Thoracic aorta (tissue), 2 donors: ENCODE data around the gene OR4D5. TPM values are rescaled to one million over a fixed set of nuclear protein-coding genes. Genes with fewer than 3 reads are reported as not detected.

ENCODE experiments used
- ATAC-seq: fragments of 150-250 bp; one replicate; pipeline ENCODE4 v1.8.0; 2017; ENCODE audit warnings: low read depth; ENCODE audit not compliant: insufficient number of reproducible peaks, low FRiP score
- DNase-seq: peaks from one replicate; pipeline ENCODE4 v3.0.0-alpha.2; 2020; ENCODE audit warnings: low spot score
- H3K27ac ChIP-seq, 2 donors: fragments of 200-600 bp; sonication (generic); 1 replicate in 1 of 2; 2 replicates in 1 of 2; pipeline ENCODE4 v1.5.1; 2016; ENCODE audit warnings: mild to moderate bottlenecking in 2 of 2, moderate library complexity in 2 of 2
- H3K27me3 ChIP-seq: fragments of 200-600 bp; sonication (generic); replicated peaks from 2 replicates; pipeline ENCODE4 v1.6.0; 2016; ENCODE audit warnings: mild to moderate bottlenecking; ENCODE audit not compliant: insufficient read depth
- H3K36me3 ChIP-seq: fragments of 200-600 bp; sonication (generic); one replicate; pipeline ENCODE4 v1.5.1; 2016
- H3K4me1 ChIP-seq, 2 donors: fragments of 200-600 bp; sonication (generic); 1 replicate in 1 of 2; 2 replicates in 1 of 2; pipeline versions ENCODE4 v1.5.1 to v1.6.0; 2016; ENCODE audit warnings: low read depth in 2 of 2, mild to moderate bottlenecking in 1 of 2; ENCODE audit not compliant: control insufficient read depth in 1 of 2
- H3K4me3 ChIP-seq: fragments of 200-600 bp; sonication (generic); 2 replicates; pipeline ENCODE4 v1.5.1; 2016; ENCODE audit warnings: mild to moderate bottlenecking
- H3K9me3 ChIP-seq: fragments of 200-600 bp; sonication (generic); 2 replicates; pipeline ENCODE4 v1.5.1; 2016
- total RNA-seq, 2 donors: library from RNA; depleted of rRNA; stranded (reverse); fragments of >200 nt; gene quantifications; one replicate each; pipeline versions ENCODE4 v1.1.0 to v1.2.3, GENCODE V29; 2016
- TF ChIP-seq, protein P1 (sequence below): fragments of 200-600 bp; sonication (generic); IDR thresholded peaks from one replicate; pipeline ENCODE4 v1.5.1; 2019; ENCODE audit warnings: antibody characterized with exemption

Gene OR4D5
- total RNA-seq, 2 donors from 2014 or later, result not detected

DNA sequence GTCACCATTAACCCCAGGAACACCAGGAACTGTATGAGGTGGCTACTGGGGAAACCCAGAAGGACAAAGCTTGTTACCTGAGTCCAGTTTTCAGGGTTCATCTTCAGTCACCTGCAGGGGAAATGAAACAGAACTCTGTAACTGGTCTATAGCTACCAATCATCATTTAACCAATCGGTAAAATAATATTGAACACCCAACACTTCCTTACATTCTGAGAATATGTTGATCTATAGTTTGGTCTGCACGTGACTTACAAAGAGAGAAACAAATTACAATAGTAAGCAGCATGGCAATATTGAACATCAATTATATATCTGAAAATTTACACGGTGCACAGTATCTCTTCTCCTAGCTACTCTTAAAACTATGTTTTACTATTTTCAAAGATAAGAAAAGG is 4.3 kb downstream of the OR4D5 start, which contains the start of gene OR6T1:
Gene OR6T1, minus strand, starts transcription at position 101 of the 400 bp plus-strand sequence. Its CDS starts 0 bp downstream, at position 101.
- ATAC-seq, result no peak
- Histone ChIP-seq H3K4me1 (no peaks in the 10 kb centered on the region), H3K27me3 (no peaks in the 10 kb centered on the region), H3K4me3 (no peak within 1 kb of the TSS), H3K27ac (no peak within 1 kb of the TSS), H3K36me3 (no peaks in the 10 kb centered on the region), H3K9me3 (no peaks in the 10 kb centered on the region)
- TF ChIP-seq, protein P1, sequence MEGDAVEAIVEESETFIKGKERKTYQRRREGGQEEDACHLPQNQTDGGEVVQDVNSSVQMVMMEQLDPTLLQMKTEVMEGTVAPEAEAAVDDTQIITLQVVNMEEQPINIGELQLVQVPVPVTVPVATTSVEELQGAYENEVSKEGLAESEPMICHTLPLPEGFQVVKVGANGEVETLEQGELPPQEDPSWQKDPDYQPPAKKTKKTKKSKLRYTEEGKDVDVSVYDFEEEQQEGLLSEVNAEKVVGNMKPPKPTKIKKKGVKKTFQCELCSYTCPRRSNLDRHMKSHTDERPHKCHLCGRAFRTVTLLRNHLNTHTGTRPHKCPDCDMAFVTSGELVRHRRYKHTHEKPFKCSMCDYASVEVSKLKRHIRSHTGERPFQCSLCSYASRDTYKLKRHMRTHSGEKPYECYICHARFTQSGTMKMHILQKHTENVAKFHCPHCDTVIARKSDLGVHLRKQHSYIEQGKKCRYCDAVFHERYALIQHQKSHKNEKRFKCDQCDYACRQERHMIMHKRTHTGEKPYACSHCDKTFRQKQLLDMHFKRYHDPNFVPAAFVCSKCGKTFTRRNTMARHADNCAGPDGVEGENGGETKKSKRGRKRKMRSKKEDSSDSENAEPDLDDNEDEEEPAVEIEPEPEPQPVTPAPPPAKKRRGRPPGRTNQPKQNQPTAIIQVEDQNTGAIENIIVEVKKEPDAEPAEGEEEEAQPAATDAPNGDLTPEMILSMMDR, result no peak
- no peak for DNase-seq

DNA sequence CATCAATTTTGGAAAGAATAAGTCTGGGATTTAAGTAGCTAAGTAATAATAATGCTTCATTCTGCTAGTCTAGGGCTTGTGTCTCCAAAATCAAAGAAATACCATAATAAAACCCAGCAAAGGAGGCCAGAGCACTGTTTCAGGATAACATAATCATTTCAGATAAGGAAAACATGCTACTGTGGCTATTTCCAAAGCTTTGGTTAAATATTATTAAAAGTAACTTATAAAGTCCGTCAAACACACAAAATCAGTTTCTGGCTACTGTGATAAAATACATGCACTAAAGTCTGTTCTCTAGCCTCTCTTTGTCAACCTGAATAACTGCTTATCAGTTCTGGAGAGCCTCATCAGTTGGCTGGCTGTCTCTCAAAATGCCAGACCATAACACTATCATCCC is 5.7 kb downstream of the OR4D5 start:
- no peaks in the 10 kb centered on the region for H3K36me3 ChIP-seq
- H3K27ac ChIP-seq, result no peak overlapping the region
- no peaks in the 10 kb centered on the region for H3K9me3 ChIP-seq
- DNase-seq (no peak), ATAC-seq (no peak)
- no peak overlapping the region for H3K4me3 ChIP-seq
- H3K4me1 ChIP-seq, result no peaks in the 10 kb centered on the region
- H3K27me3 ChIP-seq, result no peaks in the 10 kb centered on the region
- TF ChIP-seq, protein P1, result no peak

DNA sequence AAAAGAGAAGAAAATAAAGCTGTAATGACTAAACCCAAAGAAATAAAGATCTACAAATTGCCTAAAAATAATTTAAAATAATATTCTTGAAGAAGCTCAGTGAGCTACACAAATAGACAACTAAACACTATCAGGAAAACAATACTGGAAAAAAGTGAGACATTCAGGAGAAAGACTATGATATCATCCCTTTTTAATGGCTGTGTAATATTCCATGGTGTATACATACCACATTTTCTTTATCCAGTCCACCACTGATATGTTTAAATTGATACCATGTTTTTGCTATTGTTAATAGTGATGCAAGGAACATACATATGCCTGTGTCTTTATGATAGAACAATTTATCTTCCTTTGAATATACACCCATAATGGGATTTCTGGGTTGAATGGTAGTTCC is 17.3 kb downstream of the OR4D5 start:
- no peaks in the 10 kb centered on the region for H3K27me3 ChIP-seq
- TF ChIP-seq, protein P1, result no peak

DNA sequence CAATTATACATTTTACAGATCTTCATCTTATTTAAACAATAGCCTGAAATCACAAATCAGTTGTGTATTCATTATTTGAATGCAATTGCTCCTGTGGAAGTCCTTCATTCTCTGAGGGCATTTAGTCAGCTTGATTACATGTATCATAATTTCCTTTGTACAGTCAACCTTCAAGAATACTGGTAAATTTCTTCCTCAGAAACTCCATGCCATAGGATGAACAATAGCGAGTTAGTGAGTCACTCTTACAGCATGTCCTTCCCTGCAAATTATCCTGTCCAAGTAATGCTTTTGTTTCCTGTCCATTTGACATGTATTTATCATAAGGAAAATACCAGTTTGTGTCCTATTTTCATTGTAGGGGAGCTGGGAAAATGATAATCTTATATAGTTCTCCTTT is 34.4 kb downstream of the OR4D5 start:
- H3K4me3 ChIP-seq, result no peak overlapping the region
- no peak overlapping the region for H3K27ac ChIP-seq
- TF ChIP-seq, protein P1, result no peak
- DNase-seq (no peak), ATAC-seq (no peak)
- no peaks in the 10 kb centered on the region for H3K4me1 ChIP-seq
- no peaks in the 10 kb centered on the region for H3K9me3 ChIP-seq
- no peaks in the 10 kb centered on the region for H3K27me3 ChIP-seq
- no peaks in the 10 kb centered on the region for H3K36me3 ChIP-seq

More for the DNA sequence above, 17.3 kb downstream of the OR4D5 start:
- H3K9me3 ChIP-seq, result no peaks in the 10 kb centered on the region
- ATAC-seq (no peak), DNase-seq (no peak)
- no peaks in the 10 kb centered on the region for H3K4me1 ChIP-seq
- no peaks in the 10 kb centered on the region for H3K36me3 ChIP-seq
- H3K4me3 ChIP-seq, result no peak overlapping the region
- no peak overlapping the region for H3K27ac ChIP-seq

DNA sequence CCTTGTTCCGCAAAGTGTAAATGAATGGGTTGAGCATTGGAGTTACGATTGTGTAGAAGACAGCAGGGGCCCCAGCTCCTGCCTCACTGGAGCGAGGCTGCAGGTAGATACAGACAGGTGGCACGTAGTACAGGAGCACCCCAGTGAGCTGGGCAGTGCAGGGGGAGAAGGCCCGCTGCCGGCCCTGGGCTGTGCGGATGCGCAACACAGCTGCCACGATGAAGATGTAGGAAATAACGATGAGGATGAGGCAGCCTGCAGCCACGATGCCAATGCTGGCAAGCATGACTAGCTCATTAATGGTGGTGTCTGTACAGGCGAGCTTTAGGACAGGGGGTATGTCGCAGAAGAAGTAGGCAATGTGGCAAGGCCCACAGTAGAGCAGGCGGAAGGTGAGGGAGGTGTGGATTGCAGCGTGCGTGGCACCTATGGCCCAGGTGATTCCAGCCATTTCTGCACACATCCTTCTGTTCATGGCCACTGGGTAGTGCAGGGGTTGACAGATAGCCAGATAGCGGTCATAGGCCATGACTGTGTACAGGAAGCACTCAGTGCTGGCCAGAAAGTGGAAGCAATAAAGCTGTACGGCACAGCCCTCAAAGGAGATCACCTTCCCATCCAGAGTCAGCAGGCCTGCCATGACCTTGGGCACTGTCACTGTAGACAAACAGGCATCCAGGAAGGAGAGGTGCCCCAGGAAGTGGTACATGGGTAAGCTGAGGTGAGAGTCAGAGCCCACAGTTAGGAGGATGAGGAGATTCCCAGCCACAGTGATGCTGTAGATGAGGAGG is 37.5 kb downstream of the OR4D5 start:
- ATAC-seq, result no peak
- TF ChIP-seq, protein P1, result no peak
- Histone ChIP-seq H3K27ac (no peak overlapping the region), H3K27me3 (no peaks in the 10 kb centered on the region), H3K4me1 (no peaks in the 10 kb centered on the region), H3K9me3 (no peaks in the 10 kb centered on the region), H3K4me3 (no peak overlapping the region), H3K36me3 (no peaks in the 10 kb centered on the region)
- DNase-seq, result no peak
